ENCODE measurements around the gene VWA8. TPM values are rescaled to one million over a fixed set of nuclear protein-coding genes. Genes with fewer than 3 reads are reported as not detected.
"Not testable (repeated sequence)": the region's sequence is repeated elsewhere in the genome, so short reads cannot be mapped to it uniquely, and the experiment has no call there.

VWA8 gene
- total and polyA plus RNA-seq, 10 donors: 2.7 to 33.6 (median 18.3) TPM

GRCh38 chr13:41909506-41909905 lies 51.4 kb downstream of the VWA8 start:
- Histone ChIP-seq H3K36me3 (peaks cover 0 to 47% (median 9%) of the 10 kb centered on the region in 6 donors), H3K27me3 (replicated peaks in 1 of 7) (no peaks in the 10 kb centered on the region), H3K4me3 (no peak overlapping the region), H3K9me3 (no peaks in the 10 kb centered on the region), H3K27ac (no peak overlapping the region), H3K4me1 (peaks cover 0 to 3% (median 0%) of the 10 kb centered on the region in 6 donors)
- WGBS, 5 donors: 88 to 99% (median 96%) methylated on average over 2 of the region's 2 CpGs
- intact Hi-C loops (cut with DNase I; ENCODE audit: low total_unique reads): no loop called here
- no peak for DNase-seq
- no peak for TF ChIP-seq POLR2AphosphoS5 (IDR thresholded peaks at IDR 0.05)
- no peak for TF ChIP-seq POLR2A (IDR thresholded peaks at IDR 0.05)
- TF ChIP-seq CTCF (IDR thresholded peaks at IDR 0.05 in 8 of 11, conservative IDR thresholded peaks at IDR 0.05 in 3 of 11): no peak

GRCh38 chr13:41905600-41906254 lies 55.2 kb downstream of the VWA8 start:
- WGBS, 5 donors: 54 to 63% (median 56%) methylated on average over 2 of the region's 2 CpGs
- Histone ChIP-seq H3K4me3 (no peak overlapping the region), H3K36me3 (peaks cover 0 to 52% (median 9%) of the 10 kb centered on the region in 6 donors), H3K9me3 (no peaks in the 10 kb centered on the region), H3K27me3 (replicated peaks in 1 of 7) (no peaks in the 10 kb centered on the region), H3K27ac (no peak overlapping the region), H3K4me1 (no peaks in the 10 kb centered on the region)
- DNase-seq: no peak
- TF ChIP-seq CTCF (IDR thresholded peaks at IDR 0.05 in 8 of 11, conservative IDR thresholded peaks at IDR 0.05 in 3 of 11): peak in 10 of 11 experiments; percentile 11 to 46 (median 34)
- no peak for TF ChIP-seq POLR2A (IDR thresholded peaks at IDR 0.05)
- intact Hi-C loops (cut with DNase I; ENCODE audit: low total_unique reads): no loop called here

- intact Hi-C loops (cut with DNase I; ENCODE audit: low total_unique reads): no loop called here
- H3K27ac ChIP-seq: no peak overlapping the region
- H3K4me1 ChIP-seq: no peaks in the 10 kb centered on the region
- no peaks in the 10 kb centered on the region for H3K9me3 ChIP-seq
- H3K4me3 ChIP-seq: no peak overlapping the region
- no peak for DNase-seq
- TF ChIP-seq CTCF (IDR thresholded peaks at IDR 0.05 in 8 of 11, conservative IDR thresholded peaks at IDR 0.05 in 3 of 11) (no peak), POLR2AphosphoS5 (IDR thresholded peaks at IDR 0.05) (no peak), POLR2A (IDR thresholded peaks at IDR 0.05) (no peak)
- no peaks in the 10 kb centered on the region for H3K27me3 ChIP-seq (replicated peaks in 1 of 7)
- peaks cover 0 to 21% (median 0%) of the 10 kb centered on the region in 6 donors for H3K36me3 ChIP-seq
Observed at GRCh38 chr13:41900918-41901317, 60.0 kb downstream of the VWA8 start.

GRCh38 chr13:41898411-41898810 lies 62.5 kb downstream of the VWA8 start:
- H3K27ac ChIP-seq; DNase-seq; H3K27me3 ChIP-seq (replicated peaks in 1 of 7); H3K9me3 ChIP-seq; H3K4me1 ChIP-seq; intact Hi-C loops (cut with DNase I; ENCODE audit: low total_unique reads); H3K4me3 ChIP-seq: not testable (repeated sequence)
- peaks cover 0 to 17% (median 0%) of the 10 kb centered on the region in 6 donors for H3K36me3 ChIP-seq
- 89 to 100% (median 98%) methylated on average over 1 to 17 of the region's 24 CpGs for WGBS, 5 donors
